Breast epithelium (tissue), 4 donors: ENCODE results near the gene SIAH3. TPM values are rescaled to one million over a fixed set of nuclear protein-coding genes. Genes with fewer than 3 reads are reported as not detected.

Experiments
- DNase-seq, 2 donors: peaks; one replicate each; pipeline ENCODE4 v3.0.0-alpha.2; 2019; ENCODE audit warnings: low spot score in 2 of 2
- H3K27ac ChIP-seq, 2 donors: fragments of 200-600 bp; sonication (generic) in 1 of 2; one replicate each; pipeline ENCODE4 v1.5.1; 2016 to 2019; ENCODE audit warnings: mild to moderate bottlenecking in 1 of 2
- H3K27me3 ChIP-seq, 2 donors: fragments of 200-600 bp; sonication (generic) in 1 of 2; one replicate each; pipeline versions ENCODE4 v1.5.1 to v1.6.0; 2017 to 2019; ENCODE audit warnings: control low read depth in 1 of 2, mild to moderate bottlenecking in 1 of 2
- H3K36me3 ChIP-seq: fragments of 200-600 bp; one replicate; pipeline ENCODE4 v1.5.1; 2019
- H3K4me1 ChIP-seq, 2 donors: fragments of 200-600 bp; sonication (generic); one replicate each; pipeline ENCODE4 v1.5.1; 2016 to 2019; ENCODE audit warnings: control low read depth in 1 of 2
- H3K4me3 ChIP-seq, 3 donors: fragments of 200-600 bp; sonication (generic); 1 replicate in 2 of 3; 2 replicates in 1 of 3; pipeline ENCODE4 v1.5.1; 2016 to 2019; ENCODE audit warnings: mild to moderate bottlenecking in 3 of 3, moderate library complexity in 2 of 3
- H3K9me3 ChIP-seq, 2 donors: fragments of 200-600 bp; sonication (generic) in 1 of 2; one replicate each; pipeline ENCODE4 v1.5.1; 2016 to 2019; ENCODE audit warnings: control low read depth in 1 of 2
- POLR2A ChIP-seq: fragments of 450-650 bp; IDR thresholded peaks from one replicate; pipeline ENCODE4 v1.6.1; 2016; ENCODE audit warnings: antibody characterized with exemption, mild to moderate bottlenecking, moderate library complexity
- POLR2AphosphoS5 ChIP-seq, 3 donors: sonication (generic); formaldehyde crosslinking; IDR thresholded peaks; one replicate each; pipeline ENCODE4 v1.6.1; 2017; ENCODE audit warnings: antibody characterized with exemption in 3 of 3
- intact Hi-C: fragments of 100-400 bp; cut with DNase I; formaldehyde crosslinking; loops from one replicate; pipeline ENCODE4 v1.15.1; 2023; ENCODE audit warnings: low total_unique reads
- total RNA-seq, 3 donors: library from RNA; depleted of rRNA; stranded (reverse); fragments of >200 nt; gene quantifications; one replicate each; pipeline ENCODE4 v1.1.0, GENCODE V29; 2016
- TF ChIP-seq, protein P1 (sequence below), 3 donors: fragments of 450-650 bp; IDR thresholded peaks; one replicate each; pipeline ENCODE4 v1.5.1; 2016 to 2017; ENCODE audit warnings: antibody characterized with exemption in 3 of 3, mild to moderate bottlenecking in 3 of 3, moderate library complexity in 3 of 3

The SIAH3 gene
- total RNA-seq, 3 donors from 2014 or later: under 0.01 TPM; not detected in 2

DNA sequence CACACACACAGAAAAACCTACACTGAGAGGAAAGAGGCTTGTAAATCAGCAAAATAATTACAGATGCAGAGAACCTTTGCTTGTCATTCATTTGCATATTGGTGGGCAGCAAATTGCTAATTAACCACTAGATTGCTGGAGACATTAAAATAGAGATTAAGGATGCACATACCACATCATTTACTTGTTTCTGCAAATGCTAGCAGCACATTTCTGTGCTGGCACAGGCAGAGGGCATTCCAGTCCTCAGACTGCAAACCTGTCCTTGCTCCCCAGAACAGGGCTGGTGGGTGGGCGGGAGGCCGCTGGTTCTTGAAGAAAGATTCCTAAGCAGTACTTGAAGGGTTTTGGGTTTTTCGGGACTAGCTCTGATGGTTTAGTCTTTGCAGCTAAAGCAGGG is 941 bp upstream of the SIAH3 start:
- Histone ChIP-seq H3K9me3 (peaks cover 0 to 13% of the 10 kb centered on the region in 2 donors), H3K27me3 (no peaks in the 10 kb centered on the region), H3K36me3 (no peaks in the 10 kb centered on the region), H3K4me1 (peaks cover 0 to 7% of the 10 kb centered on the region in 2 donors), H3K27ac (no peak overlapping the region), H3K4me3 (no peak overlapping the region)
- DNase-seq: no peak
- intact Hi-C loops: no loop called here
- TF ChIP-seq POLR2A: no peak

GRCh38 chr13:45851956-45852355 is 403 bp upstream of the SIAH3 start:
- H3K27me3 ChIP-seq: no peaks in the 10 kb centered on the region
- H3K27ac ChIP-seq: no peak overlapping the region
- no peaks in the 10 kb centered on the region for H3K36me3 ChIP-seq
- H3K4me1 ChIP-seq: peaks cover 0 to 7% of the 10 kb centered on the region in 2 donors
- H3K4me3 ChIP-seq: no peak overlapping the region
- DNase-seq: no peak
- H3K9me3 ChIP-seq: peaks cover 0 to 13% of the 10 kb centered on the region in 2 donors
- intact Hi-C loops: no loop called here
- TF ChIP-seq POLR2A: no peak
- TF ChIP-seq, protein P1, sequence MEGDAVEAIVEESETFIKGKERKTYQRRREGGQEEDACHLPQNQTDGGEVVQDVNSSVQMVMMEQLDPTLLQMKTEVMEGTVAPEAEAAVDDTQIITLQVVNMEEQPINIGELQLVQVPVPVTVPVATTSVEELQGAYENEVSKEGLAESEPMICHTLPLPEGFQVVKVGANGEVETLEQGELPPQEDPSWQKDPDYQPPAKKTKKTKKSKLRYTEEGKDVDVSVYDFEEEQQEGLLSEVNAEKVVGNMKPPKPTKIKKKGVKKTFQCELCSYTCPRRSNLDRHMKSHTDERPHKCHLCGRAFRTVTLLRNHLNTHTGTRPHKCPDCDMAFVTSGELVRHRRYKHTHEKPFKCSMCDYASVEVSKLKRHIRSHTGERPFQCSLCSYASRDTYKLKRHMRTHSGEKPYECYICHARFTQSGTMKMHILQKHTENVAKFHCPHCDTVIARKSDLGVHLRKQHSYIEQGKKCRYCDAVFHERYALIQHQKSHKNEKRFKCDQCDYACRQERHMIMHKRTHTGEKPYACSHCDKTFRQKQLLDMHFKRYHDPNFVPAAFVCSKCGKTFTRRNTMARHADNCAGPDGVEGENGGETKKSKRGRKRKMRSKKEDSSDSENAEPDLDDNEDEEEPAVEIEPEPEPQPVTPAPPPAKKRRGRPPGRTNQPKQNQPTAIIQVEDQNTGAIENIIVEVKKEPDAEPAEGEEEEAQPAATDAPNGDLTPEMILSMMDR (IDR thresholded peaks at IDR 0.05): no peak
- TF ChIP-seq POLR2AphosphoS5 (IDR thresholded peaks at IDR 0.05): no peak

- no peaks in the 10 kb centered on the region for H3K27me3 ChIP-seq
- intact Hi-C loops: no loop called here
Measured at GRCh38 chr13:45850027-45850613, 1.4 kb downstream of the SIAH3 start.

DNA sequence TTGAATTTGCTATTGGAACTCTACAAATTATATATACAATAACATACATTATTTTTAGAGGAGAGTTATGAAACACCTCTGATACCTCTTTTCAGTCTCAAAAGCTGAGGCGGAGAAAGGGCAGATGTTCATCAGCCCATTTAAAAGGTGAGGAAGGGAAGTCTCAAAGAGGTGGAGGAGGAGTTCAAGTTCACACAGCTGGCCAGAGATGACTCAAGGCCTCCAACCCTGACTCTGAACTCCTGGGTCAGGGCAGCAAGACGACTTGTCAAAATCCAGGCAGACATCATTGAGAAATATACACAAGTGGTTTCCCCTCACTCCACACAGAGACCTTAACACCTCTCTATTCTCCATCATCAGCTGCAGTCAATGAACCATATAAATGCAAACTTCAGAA is 2.1 kb downstream of the SIAH3 start:
- Histone ChIP-seq H3K27ac (no peak overlapping the region), H3K27me3 (no peaks in the 10 kb centered on the region), H3K4me1 (peaks cover 0 to 7% of the 10 kb centered on the region in 2 donors), H3K36me3 (no peaks in the 10 kb centered on the region), H3K4me3 (no peak overlapping the region), H3K9me3 (peaks cover 0 to 4% of the 10 kb centered on the region in 2 donors)
- TF ChIP-seq POLR2AphosphoS5 (IDR thresholded peaks at IDR 0.05): no peak
- TF ChIP-seq, protein P1 (IDR thresholded peaks at IDR 0.05): no peak
- no peak for TF ChIP-seq POLR2A
- intact Hi-C loops: no loop called here
- DNase-seq: no peak

More at GRCh38 chr13:45850027-45850613, 1.4 kb downstream of the SIAH3 start:
- Histone ChIP-seq H3K4me1 (peaks cover 0 to 7% of the 10 kb centered on the region in 2 donors), H3K9me3 (peaks cover 0 to 11% of the 10 kb centered on the region in 2 donors), H3K27ac (no peak overlapping the region), H3K36me3 (no peaks in the 10 kb centered on the region), H3K4me3 (peak overlapping the region in 1 of 3 donors; percentile 59)
- no peak for DNase-seq
- TF ChIP-seq, protein P1 (IDR thresholded peaks at IDR 0.05): no peak
- TF ChIP-seq POLR2A: no peak
- TF ChIP-seq POLR2AphosphoS5 (IDR thresholded peaks at IDR 0.05): no peak

GRCh38 chr13:45847554-45848224 is 3.9 kb downstream of the SIAH3 start:
- no peak overlapping the region for H3K27ac ChIP-seq

More at GRCh38 chr13:45847554-45848224, 3.9 kb downstream of the SIAH3 start:
- TF ChIP-seq POLR2A: no peak
- TF ChIP-seq, protein P1 (IDR thresholded peaks at IDR 0.05): no peak
- no peak for TF ChIP-seq POLR2AphosphoS5 (IDR thresholded peaks at IDR 0.05)
- no peak overlapping the region for H3K4me3 ChIP-seq
- peaks cover 0 to 7% of the 10 kb centered on the region in 2 donors for H3K4me1 ChIP-seq
- H3K27me3 ChIP-seq: no peaks in the 10 kb centered on the region
- intact Hi-C loops: no loop called here
- DNase-seq: no peak
- H3K9me3 ChIP-seq: no peaks in the 10 kb centered on the region
- no peaks in the 10 kb centered on the region for H3K36me3 ChIP-seq
